Stimulated activated CD8-positive, alpha-beta memory T cell treated with anti-CD3 and anti-CD28 coated beads, Interleukin-15, amount 100 ng/mL, for 24 hours (primary cell): ENCODE data around the gene FAM204A.

Experiments
- DNase-seq: peaks from one replicate; pipeline ENCODE4 v3.0.0-alpha.2; 2020; ENCODE audit warnings: low read depth

FAM204A gene

DNA sequence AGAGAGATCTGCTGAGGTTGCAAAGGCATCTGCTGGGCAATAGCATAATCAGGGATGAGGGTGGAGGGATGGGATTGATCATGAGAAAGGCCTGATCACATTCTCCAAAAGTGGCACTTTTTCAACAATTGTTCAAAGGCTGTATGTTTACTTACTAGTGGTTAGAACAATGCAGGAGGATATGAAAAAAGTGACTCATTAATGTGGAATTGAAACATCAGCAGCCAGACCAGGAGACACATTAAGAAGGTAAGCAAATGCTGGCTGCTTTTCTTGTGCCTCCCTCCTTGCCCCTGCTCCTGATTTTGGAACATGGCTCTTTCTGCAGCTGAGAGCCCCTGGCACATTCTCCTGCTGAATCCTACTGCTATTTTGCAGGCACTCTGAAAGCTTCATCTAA, 63.5 kb downstream of the FAM204A start:
- DNase-seq: no peak

DNA sequence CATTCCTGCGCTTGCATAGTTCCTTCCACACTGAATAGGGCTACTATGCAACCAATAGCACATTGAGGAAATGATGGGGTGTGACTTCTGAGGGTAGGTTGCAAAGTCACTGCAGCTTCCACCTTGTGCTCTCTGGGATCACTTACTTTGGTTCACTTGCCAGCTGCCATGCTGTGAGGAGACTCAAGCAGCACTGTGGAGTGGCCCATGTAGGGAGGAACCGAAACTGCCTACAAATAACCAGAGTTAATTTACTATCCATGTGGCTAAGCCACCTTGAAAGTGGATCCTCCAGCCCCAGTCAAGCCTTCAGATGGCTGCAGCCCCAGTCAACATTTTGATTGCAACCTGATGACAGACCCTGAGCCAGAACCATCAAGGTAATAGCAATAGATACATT, 64.3 kb downstream of the FAM204A start:
- no peak for DNase-seq

DNA sequence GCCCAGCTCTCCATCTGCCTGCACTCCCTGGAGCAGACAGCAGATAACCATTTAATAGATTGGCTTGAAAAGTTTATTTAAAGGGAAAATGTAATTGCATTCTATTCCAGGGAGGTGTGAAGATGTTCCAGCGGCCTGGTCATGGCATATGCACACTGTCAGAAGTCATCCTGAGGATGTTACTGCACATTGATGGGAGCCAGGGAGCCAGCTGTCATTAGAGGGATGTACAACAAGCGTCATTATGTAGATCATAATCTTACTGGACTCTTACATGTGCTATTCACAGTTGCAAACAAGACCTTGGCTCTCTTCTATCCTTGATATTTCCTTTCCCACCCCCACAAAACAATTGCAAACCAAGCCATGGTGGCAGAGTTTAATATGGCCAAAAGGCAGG, 65.4 kb downstream of the FAM204A start:
- no peak for DNase-seq

DNA sequence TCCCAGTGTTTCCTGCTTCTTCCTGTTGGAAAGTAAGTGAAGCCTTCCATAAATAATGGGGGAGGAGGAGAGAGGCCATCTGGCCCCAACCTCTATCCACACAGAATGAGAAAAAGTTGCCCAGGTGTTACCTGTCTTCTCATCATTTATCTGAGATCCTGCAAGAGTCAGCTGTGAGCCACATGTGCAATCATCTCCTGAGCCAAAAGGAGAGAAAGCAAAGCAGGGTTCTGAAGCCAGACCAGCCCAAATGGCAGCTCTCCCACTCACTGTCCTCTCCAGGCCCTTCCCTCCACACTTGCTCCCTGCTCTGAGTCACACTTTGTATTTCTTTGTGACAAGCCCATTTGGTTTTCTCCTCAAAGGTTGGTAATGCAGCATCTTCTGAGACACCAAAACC, 65.9 kb downstream of the FAM204A start:
- no peak for DNase-seq

DNA sequence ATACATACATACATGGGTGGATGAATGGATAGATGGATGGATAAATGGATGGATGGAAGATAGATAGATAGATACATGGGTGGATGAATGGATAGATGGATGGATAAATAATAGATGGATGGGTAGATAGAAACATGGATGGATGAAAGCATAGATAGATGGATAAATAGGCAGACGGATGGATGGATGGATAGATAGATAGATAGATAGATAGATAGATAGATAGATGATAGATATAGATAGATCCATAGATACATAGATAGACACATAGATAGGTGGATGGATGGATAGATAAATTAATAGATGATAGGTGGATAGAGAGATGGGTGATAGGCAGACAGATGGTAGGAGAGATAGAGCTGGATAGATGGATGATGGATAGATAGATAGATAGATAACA, 68.5 kb downstream of the FAM204A start:
- no peak for DNase-seq

DNA sequence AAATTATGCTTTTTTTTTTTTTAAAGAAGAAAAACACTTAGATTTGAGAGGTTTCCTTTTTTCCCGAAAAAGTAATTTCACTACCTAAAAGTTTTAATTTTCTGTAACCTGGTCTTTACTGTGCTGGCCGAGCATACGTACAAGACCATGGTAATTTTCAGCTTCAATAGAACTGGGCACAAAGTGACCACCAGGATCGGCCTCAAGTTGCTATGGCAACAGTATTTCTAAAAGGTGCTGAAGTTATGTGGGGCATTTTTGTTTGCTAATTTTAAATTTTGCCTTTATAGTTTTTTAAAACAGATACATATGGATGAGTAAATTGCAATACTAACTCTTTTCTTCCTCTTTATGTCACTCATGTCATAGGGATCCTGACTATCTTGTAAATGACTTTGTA, 69.4 kb downstream of the FAM204A start:
- no peak for DNase-seq

DNA sequence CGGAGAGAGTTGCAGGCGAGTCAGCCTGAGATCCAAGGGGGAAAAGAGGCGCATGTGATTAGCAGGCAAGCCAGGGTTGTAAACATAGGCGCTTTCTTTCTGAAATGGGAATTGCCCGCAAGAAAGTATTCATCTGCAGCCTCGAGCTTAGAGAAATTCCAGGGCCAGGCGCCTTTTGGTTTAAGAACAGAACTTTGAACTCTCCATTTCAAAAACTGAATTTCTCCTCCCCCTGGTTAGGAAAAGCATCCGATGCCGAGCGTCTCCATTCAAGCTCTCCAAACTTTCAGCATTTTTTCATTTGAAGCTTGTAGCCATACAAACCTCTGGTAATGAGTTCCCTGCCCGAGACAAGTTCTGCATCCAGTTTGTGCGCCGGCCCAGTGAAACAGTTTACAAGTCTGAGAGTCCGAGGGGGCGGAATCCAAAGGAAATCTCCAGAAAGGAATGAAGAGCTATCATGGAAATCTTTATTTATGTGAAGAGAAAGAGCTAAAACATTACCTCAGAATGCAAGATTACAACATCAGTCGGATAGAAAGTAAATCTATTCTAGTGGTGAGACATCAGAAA, 69.9 kb downstream of the FAM204A start:
- no peak for DNase-seq

DNA sequence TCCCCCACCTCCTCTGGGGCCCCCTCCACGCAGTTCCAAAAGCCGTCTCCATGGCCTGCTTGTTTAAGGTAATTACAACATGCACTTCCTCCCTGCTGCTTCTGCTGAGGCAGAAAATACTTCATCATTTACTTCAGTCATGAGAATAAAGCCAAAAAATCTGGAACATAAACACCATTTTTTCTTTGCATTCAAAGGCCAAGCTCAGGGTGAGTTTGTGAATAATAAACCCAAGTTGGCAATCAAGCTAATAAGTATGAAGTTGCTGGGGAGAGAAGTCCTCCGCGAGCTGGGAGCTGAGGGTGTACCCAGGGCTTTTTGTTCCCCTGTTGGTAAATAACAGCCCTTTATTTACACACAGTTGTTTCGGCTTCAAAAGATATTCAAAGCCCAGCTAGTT, 70.5 kb downstream of the FAM204A start:
- DNase-seq: no peak

DNA sequence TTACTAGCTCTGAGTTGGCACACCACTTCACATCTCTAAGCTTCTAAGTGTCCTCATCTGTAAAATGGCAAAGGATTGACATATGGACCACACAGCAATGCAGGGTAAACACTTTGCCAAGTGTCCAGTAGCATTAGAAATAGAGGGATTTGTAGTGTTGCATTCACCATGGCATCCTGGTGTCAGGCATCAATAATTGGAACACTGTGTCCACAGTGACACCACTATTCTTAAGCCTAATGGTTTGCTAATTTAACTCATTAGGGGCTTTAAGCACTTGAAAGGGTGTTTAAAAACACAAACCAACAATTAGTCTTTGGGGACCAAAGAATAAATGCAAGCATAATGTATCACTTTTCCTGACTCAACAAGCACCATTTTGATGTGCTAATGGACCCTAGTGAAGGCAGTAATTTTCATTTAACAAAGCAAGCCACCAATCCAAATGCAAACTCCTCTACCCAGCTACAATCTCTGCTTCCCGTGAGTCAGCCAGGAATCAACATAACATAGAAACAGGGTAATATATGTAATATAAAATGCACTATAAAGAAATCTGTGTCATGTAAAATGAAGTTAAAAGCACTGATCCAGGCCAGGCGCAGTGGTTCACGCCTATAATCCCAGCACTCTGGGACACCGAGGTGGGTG, 75.9 kb downstream of the FAM204A start:
- no peak for DNase-seq

DNA sequence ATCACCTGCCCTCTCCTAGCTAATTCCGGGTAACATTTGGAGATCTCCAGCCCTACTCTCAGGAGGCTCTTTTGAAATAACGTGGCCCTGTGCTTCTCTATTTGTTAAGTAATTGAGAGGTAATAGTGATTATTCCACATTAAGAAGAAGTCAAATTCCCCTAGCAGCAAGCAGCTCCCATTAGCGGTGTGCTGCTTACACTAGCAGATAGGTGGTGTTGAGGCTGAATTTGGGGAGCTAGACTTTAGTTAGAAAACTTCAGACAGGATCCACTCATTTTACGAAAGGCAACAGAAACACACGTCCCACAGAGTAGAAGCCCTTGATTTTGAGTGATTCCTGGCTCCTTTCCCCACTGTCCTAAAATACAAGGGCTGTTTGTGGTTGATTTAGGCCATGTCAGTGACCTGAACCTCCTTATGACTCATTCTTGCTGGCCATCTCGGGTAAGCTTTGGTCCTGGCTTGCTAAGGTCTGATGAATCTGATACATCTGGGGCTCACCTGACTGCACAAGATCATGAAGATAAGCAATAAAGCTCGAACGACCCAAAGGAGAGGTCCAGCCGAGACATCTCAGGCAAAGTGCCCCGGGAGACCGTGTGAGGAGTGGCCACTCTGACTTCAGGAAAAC, 77.2 kb downstream of the FAM204A start:
- no peak for DNase-seq

DNA sequence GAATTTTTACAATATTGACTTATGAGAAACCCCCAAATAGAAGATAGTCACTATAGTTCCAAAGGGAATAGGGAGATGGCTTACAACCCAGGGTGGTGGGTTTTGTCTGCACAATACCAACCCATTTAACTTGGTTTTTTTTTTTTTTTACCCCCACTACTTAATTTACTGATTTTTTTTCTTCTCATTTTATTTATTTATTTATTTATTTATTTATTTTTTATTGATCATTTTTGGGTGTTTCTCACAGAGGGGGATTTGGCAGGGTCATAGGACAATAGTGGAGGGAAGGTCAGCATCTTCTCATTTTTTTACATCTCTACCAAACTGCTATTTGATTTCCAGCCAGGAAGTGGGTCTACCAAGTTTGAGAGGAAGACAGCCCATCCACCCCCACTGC, 77.9 kb downstream of the FAM204A start:
- DNase-seq: no peak

DNA sequence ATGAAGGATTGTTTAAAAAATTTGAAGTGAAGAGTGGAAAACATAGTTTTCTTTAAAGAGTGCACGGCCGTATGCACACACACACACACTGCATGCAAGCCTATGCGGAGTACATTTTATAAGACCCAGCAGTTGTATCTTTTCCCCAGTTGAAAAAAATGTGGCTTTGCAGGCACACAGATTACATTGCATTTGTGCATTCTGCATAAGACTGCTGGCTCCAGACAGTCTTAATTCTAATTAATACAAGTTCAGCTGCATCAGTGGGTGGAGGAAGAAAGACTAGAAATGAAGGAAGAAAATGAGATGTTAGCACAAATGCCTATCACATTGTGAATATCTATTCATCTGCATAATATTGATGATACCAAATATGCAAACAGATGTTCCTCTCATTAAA, 79.6 kb downstream of the FAM204A start:
- DNase-seq: no peak

DNA sequence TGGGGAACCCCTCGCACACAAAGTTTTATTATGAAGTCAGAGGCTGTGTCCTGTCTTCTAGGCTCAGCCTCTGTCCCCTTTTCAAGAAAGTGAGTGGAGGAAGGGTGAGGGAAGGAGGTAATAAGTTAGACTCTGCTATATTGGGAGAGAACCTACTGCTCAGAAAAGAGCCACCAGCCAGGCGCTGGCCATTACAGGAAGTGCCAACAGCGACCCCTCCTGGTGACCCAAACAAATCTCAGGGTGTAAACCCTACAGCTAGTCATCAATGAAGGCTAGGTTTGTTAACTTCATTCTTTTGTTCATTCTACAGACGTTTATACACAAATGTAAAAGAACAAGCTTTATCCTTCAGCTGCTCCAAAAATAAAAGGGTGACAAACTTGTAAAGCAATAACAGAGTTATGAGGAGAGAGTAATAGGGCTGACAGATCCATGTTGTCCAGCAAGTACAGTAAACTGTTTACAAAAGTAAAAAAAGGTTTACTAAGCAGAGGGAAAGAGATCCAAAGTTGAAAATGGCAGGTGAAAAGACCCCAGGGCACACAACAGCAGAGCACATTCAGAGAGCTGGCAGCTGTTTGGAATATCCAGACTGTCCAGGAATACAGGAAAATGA, 82.7 kb downstream of the FAM204A start:
- no peak for DNase-seq

DNA sequence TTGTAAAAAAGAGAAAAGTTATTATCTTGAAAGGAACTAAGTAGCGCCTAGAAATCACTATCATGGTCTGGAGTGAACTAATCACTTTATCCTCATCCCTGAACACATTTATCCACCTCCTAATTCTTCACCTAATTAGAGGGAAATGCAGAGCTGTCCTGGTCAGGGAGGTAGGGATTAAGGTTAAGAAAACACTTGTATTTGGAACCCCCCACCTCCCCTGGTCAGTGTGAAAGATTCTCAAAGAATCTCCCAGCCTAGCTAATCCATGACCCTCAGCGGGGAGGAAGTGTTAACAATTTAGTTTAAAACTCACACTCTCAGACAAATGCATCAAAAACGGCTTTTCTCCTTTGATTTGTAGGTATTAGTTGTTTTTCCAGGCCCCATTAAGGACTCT, 83.8 kb downstream of the FAM204A start:
- DNase-seq: no peak

DNA sequence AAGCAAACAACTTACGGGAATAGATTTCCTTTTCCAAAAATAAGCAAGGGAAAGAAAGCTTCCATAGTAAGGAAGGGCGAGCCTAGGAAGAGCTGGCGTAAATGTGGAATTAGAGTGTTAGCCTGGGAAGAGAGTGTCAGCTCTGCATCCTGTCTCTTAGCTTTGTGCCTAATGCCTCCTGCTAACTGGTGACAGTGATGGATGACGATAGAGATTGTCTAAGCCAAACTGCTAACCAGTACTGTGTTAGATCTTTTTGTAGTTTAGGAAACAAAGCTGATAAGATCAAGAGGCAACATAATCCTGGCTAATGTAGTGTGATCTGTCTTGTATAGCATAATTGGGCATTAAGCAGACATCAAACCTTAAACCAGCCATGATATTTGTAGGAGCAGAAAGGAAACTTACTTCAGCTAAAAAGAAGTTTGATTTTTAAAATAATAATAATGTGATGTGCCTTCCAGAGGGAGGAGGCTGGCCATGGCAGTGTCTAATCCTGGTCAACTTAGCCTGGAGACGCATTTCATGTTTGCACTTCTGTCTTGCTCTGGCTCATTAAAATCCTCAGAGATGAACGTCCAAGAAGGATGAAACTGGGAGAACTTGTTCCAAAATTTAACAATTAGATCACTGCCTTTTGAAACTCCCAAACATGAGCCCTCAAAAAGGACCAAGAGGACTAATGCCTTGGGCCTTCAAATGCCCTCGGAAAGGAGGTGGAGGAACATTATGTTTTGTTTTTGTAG, 85.1 kb downstream of the FAM204A start:
- DNase-seq: no peak

DNA sequence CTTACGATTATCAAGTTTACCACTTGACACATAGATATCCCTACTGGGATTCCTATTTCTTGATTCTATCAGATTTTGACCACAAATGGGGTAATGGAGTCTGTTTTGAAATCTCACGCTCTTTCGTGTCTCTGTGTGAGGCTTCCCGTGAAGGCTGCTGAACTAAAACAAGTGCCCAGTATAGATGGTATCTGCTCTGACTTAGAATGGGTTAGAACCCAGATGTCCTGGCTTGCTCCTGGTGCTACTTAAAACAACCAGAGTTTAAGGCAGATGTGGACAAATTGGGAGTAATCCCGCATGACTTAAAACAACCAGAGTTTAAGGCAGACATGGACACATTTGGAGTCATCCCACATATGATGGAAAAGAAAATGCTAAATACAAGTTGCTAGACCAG, 85.9 kb downstream of the FAM204A start:
- DNase-seq: no peak

DNA sequence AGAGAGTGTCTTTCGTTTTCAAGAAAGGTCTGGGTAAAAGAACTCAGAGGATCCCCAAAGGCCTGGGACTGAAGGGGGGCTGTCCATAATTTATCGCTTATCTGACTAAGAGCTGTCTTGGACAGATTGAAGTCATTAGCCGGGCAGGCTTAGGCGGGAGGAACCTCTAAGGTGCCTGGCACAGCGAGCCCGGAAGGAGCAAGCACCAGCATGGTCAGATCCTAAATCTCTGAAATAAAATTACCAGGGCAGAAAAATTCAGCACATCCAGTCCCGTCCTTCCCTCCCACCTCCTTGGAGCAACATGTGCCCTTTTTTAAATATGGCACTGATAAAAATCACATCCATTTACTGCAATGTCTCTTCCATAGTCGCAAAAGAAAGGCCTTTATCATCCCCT, 86.8 kb downstream of the FAM204A start:
- no peak for DNase-seq

DNA sequence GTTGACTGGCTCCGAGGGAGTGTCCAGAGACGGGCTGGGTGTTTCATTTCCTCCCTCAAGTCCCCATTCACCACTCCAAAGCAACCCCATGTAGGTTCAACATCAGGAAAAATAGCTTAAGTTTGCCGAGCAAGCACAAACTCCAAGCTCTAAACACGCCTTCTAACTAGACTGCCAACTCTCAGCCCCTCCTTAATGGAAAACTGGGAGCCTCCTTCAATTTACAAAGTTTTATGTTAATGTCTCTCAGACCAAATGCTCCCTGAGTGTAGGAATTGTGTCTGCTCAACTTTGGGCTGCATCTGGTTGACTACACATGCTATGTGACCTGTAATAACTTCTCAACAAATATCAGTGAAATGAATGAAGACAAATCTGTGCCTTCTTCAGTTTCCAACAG, 87.5 kb downstream of the FAM204A start:
- no peak for DNase-seq

DNA sequence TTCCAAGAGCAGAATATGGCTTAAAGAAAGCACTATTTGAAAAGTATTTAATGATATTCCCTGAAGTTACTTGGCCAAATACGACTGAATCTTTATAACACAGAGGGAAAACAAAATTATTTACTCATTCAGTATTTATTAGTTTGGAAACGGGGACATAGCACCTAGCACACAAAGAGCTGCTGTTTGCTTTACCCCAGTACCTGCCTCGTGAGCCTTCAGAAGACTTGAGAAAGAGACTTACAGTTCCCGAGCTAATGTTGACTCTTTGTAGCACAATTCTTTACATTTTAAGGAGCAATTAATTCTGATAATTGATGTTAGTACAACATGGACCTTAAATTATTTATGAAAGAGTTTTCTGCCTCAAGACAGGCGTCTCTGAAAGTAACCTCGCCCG, 88.7 kb downstream of the FAM204A start:
- DNase-seq: no peak

DNA sequence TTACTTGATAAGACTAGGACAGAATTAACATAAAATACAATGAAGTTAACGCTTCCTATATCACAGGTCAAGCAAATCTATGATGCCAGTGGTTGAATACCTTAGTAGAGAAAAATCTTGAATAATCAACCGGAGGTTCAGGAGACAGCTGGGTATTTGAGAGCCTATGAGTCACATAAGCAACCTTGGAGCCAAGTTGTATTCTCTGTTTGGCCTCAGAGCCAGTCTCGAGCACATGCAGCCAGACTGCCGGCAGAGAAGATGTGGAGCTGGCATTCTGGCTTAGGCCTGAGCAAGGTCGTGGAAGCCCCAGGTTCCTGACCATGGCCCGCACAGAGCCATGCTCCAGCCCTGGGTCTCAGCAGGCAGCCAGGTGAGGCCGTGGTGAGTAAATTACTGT, 90.3 kb downstream of the FAM204A start:
- DNase-seq: no peak

DNA sequence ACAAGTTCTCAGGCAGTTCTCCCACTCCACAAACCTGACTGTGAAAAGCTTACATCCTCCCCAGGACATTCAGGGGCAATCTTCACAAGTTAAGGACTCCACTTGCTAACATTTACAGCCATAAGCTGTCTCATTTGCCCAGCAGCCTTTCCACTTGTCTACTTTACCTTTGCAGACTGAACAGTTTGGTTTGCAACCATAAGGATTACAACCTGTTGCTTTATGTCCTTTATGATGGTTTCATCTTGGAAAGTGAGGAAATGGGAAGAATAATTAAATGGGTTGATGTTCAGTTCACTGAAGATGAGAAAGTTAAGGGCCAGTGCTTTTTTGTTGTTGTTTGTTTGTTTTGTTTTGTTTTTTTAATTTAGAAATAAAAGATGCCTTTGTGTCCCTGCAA, 92.4 kb downstream of the FAM204A start:
- DNase-seq: no peak
